Fibroblast of mammary gland (primary cell): ENCODE measurements around the gene HPSE2.

Experiments used
- DNase-seq: peaks from one replicate; pipeline ENCODE4 v3.0.0-alpha.2; 2010; ENCODE audit warnings: low read depth
- H3K4me3 ChIP-seq: 2 replicates; pipeline ENCODE4 v1.5.1; 2011; ENCODE audit warnings: low read depth, mild to moderate bottlenecking, low read length, moderate library complexity; ENCODE audit not compliant: control insufficient read depth
- CTCF ChIP-seq: conservative IDR thresholded peaks from 2 replicates; pipeline ENCODE4 v1.5.1; 2011; ENCODE audit warnings: low read depth, low read length, inconsistent platforms; ENCODE audit not compliant: control insufficient read depth, insufficient read depth

HPSE2 gene

GRCh38 chr10:98417973-98418664, 817.5 kb downstream of the HPSE2 start:
- no peak for DNase-seq
- TF ChIP-seq CTCF: no peak

GRCh38 chr10:98417481-98417959, 818.1 kb downstream of the HPSE2 start:
- no peak for DNase-seq
- TF ChIP-seq CTCF: no peak
- no peak overlapping the region for H3K4me3 ChIP-seq

More at GRCh38 chr10:98417973-98418664, 817.5 kb downstream of the HPSE2 start:
- H3K4me3 ChIP-seq: no peak overlapping the region

- no peak for TF ChIP-seq CTCF
- H3K4me3 ChIP-seq: no peak overlapping the region
- no peak for DNase-seq
Measured at GRCh38 chr10:98416606-98417388, 818.9 kb downstream of the HPSE2 start.

GRCh38 chr10:98415731-98416119, 819.9 kb downstream of the HPSE2 start:
- no peak overlapping the region for H3K4me3 ChIP-seq
- DNase-seq: peak; percentile 37
- TF ChIP-seq CTCF: no peak

- no peak for TF ChIP-seq CTCF
- peak; percentile 86 for DNase-seq
- H3K4me3 ChIP-seq: peak within 1 kb of the TSS; percentile 62
Measured at GRCh38 chr10:98414932-98415730, 820.5 kb downstream of the HPSE2 start, which contains the start of gene PYROXD2. Gene PYROXD2 (minus strand): TSS chr10:98415182. CDS start chr10:98415135, 47 bp downstream.

GRCh38 chr10:98414578-98414931, 821.1 kb downstream of the HPSE2 start:
- TF ChIP-seq CTCF: no peak
- DNase-seq: no peak

More at GRCh38 chr10:98414578-98414931, 821.1 kb downstream of the HPSE2 start:
- peak overlapping the region; percentile 62 for H3K4me3 ChIP-seq
